Natural killer cell (primary cell): ENCODE data around the gene SLC22A12. TPM values are rescaled to one million over a fixed set of nuclear protein-coding genes. Genes with fewer than 3 reads are reported as not detected.
"Not testable (repeated sequence)": the region's sequence is repeated elsewhere in the genome, so short reads cannot be mapped to it uniquely, and the experiment has no call there.

Experiments
- ATAC-seq, 3 donors: fragments of 150-1000 bp in 2 of 3; fragments of 200-7000 bp in 1 of 3; cut with Tn5 transposase; 1 replicate in 1 of 3; 2 replicates in 2 of 3; pipeline ENCODE4 v1.10.0; 2021; ENCODE audit warnings: mild to moderate bottlenecking in 2 of 3, moderate library complexity in 2 of 3
- DNase-seq, 2 donors: peaks; one replicate each; pipeline versions ENCODE4 v3.0.0 to v3.0.0-alpha.2; 2013 to 2021; ENCODE audit warnings: mixed read lengths in 1 of 2
- H3K27ac ChIP-seq: one replicate; pipeline ENCODE4 v1.5.1; 2013; ENCODE audit warnings: mild to moderate bottlenecking, low read length
- H3K27me3 ChIP-seq: one replicate; pipeline ENCODE4 v1.6.1; 2013; ENCODE audit warnings: low read length; ENCODE audit not compliant: control insufficient read depth, insufficient read depth
- H3K36me3 ChIP-seq: one replicate; pipeline ENCODE4 v1.6.1; 2013; ENCODE audit warnings: low read length; ENCODE audit not compliant: control insufficient read depth, insufficient read depth
- H3K4me1 ChIP-seq: one replicate; pipeline ENCODE4 v1.6.1; 2013; ENCODE audit warnings: low read length; ENCODE audit not compliant: control insufficient read depth, insufficient read depth
- H3K4me3 ChIP-seq: one replicate; pipeline ENCODE4 v1.5.1; 2013; ENCODE audit warnings: low read length
- H3K9me3 ChIP-seq: one replicate; pipeline ENCODE4 v1.6.1; 2013; ENCODE audit warnings: low read length; ENCODE audit not compliant: control insufficient read depth, insufficient read depth
- H3K27ac Mint-ChIP-seq, 2 donors: one replicate each; pipeline ENCODE4 v1.8.0; 2022; ENCODE audit warnings: mild to moderate bottlenecking in 2 of 2, mixed read lengths in 2 of 2, moderate library complexity in 1 of 2
- H3K27me3 Mint-ChIP-seq, 2 donors: one replicate each; pipeline ENCODE4 v1.8.0; 2022; ENCODE audit warnings: low read depth in 2 of 2, mixed read lengths in 2 of 2
- H3K36me3 Mint-ChIP-seq: one replicate; pipeline ENCODE4 v1.8.0; 2022; ENCODE audit warnings: mixed read lengths
- H3K4me1 Mint-ChIP-seq, 2 donors: one replicate each; pipeline ENCODE4 v1.8.0; 2022; ENCODE audit warnings: mixed read lengths in 2 of 2
- H3K4me3 Mint-ChIP-seq: one replicate; pipeline ENCODE4 v1.8.0; 2022; ENCODE audit warnings: mild to moderate bottlenecking, moderate library complexity, mixed read lengths
- H3K9me3 Mint-ChIP-seq, 2 donors: one replicate each; pipeline ENCODE4 v1.8.0; 2022; ENCODE audit warnings: mixed read lengths in 2 of 2
- WGBS: methylation state at CpG from one replicate; pipeline ENCODE4 v1.1.7; 2013; ENCODE audit warnings: missing lambda C conversion rate; ENCODE audit not compliant: insufficient coverage; 5-methylcytosine and 5-hydroxymethylcytosine counted together
- intact Hi-C: fragments of 100-400 bp; cut with micrococcal nuclease; formaldehyde crosslinking; loops from one replicate; pipeline ENCODE4 v1.14.2; 2022
- total RNA-seq, 4 donors: library from RNA; stranded (reverse); fragments of 120-200 nt in 1 of 4; gene quantifications; one replicate each; pipeline versions ENCODE4 v1.2.3 to v1.2.4, GENCODE V29; 2013 to 2022
- TF ChIP-seq, protein P1 (sequence below): fragments of 200-600 bp; IDR thresholded peaks from one replicate; pipeline ENCODE4 v1.8.0; 2022; ENCODE audit warnings: antibody characterized with exemption

The SLC22A12 gene
- total RNA-seq, 3 donors from 2014 or later (not counting 1 experiment from before 2014, with no cell fraction given), result not detected

DNA sequence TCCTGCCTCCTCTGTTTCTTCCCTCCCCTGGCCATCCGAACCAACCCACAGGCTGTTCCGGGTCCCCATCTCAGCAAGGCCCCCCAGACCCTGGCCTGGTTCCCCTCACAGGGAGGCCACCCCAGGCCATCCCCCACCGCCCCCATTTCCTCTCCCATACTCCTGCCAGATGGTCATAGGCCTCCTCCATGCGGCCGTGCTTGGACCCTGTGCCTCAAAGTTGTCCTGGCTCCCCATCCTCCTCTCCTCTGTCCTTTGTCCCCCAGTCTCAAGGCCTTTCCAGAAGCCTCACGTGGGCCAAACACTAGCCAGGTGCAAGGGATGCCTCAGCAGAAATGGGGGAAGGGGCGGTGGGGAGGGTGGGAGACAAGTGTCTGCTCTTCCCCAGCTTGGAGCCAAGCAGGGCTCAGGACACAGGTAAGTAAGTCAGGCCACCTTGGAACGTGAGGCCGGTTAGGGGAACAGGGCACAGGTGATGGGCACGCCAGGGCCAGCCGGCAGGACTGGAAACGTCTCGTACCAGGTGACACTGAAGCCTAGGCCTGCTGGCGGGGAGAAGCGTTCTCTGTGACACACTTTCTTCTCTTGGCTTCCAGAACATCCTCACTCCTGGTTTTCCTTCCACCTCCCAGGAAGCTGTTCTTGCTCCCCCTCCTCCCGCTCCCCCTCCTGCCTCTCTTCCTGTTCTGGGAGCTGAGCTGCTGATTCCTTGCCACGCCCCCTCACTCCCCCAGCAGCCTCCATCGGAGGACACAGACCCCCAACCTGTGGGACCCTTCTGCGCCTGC, 31.5 kb upstream of the SLC22A12 start:
- H3K9me3 Mint-ChIP-seq, result no peaks in the 10 kb centered on the region
- no peaks in the 10 kb centered on the region for H3K36me3 Mint-ChIP-seq
- ATAC-seq (no peak), DNase-seq (no peak)
- H3K27ac Mint-ChIP-seq, result no peak overlapping the region
- peaks cover 0 to 3% of the 10 kb centered on the region in 2 donors for H3K4me1 Mint-ChIP-seq
- Histone ChIP-seq H3K4me1 (no peaks in the 10 kb centered on the region), H3K4me3 (no peak overlapping the region), H3K9me3 (no peaks in the 10 kb centered on the region), H3K27ac (no peak overlapping the region), H3K27me3 (no peaks in the 10 kb centered on the region), H3K36me3 (no peaks in the 10 kb centered on the region)
- TF ChIP-seq, protein P1, sequence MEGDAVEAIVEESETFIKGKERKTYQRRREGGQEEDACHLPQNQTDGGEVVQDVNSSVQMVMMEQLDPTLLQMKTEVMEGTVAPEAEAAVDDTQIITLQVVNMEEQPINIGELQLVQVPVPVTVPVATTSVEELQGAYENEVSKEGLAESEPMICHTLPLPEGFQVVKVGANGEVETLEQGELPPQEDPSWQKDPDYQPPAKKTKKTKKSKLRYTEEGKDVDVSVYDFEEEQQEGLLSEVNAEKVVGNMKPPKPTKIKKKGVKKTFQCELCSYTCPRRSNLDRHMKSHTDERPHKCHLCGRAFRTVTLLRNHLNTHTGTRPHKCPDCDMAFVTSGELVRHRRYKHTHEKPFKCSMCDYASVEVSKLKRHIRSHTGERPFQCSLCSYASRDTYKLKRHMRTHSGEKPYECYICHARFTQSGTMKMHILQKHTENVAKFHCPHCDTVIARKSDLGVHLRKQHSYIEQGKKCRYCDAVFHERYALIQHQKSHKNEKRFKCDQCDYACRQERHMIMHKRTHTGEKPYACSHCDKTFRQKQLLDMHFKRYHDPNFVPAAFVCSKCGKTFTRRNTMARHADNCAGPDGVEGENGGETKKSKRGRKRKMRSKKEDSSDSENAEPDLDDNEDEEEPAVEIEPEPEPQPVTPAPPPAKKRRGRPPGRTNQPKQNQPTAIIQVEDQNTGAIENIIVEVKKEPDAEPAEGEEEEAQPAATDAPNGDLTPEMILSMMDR, result no peak
- H3K4me3 Mint-ChIP-seq, result no peak overlapping the region
- WGBS, result 89% methylated on average over 19 of the region's 19 CpGs
- H3K27me3 Mint-ChIP-seq, result peaks cover 0 to 4% of the 10 kb centered on the region in 2 donors
- intact Hi-C loops, result no loop called here

DNA sequence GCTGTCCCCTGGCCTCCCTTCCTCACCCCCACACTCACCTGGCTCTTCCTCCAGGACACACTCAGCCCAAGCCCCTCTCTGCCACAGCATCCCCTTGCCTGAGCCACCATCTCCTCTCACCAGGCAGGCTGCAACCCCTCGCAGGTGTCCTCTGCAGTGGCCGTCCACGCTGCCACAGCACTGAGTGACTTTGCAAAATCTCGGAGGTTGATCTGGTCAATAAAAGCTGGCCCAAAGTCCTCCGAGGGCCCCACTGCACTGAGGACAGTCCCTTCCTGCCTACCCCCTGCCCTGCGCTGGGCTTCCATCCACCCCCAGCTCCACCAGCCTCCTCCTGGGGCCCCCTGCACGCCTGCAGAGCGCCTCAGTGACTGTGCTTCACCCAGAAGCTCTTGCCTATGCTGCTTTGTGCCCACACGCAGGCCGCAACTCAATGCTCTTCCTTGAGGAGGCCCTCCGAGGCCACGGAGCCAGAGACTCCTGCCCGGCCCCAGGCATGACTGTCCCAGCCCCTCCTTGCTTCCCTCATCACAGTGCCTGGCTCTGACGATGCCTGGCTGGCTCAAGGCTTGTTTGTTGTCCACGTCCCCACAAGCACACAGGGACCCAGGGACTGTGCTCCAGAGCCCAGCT, 30.8 kb upstream of the SLC22A12 start:
- Mint-ChIP-seq H3K4me1 (peaks cover 0 to 6% of the 10 kb centered on the region in 2 donors), H3K27ac (no peak overlapping the region), H3K27me3 (peaks cover 0 to 4% of the 10 kb centered on the region in 2 donors), H3K9me3 (no peaks in the 10 kb centered on the region), H3K4me3 (no peak overlapping the region), H3K36me3 (no peaks in the 10 kb centered on the region)
- TF ChIP-seq, protein P1, result no peak
- no peaks in the 10 kb centered on the region for H3K4me1 ChIP-seq
- whole genome bisulfite sequencing, result 72% methylated on average over 15 of the region's 15 CpGs
- no peak overlapping the region for H3K4me3 ChIP-seq
- H3K9me3 ChIP-seq, result no peaks in the 10 kb centered on the region
- DNase-seq (no peak), ATAC-seq (no peak)
- H3K27ac ChIP-seq, result no peak overlapping the region
- intact Hi-C loops, result no loop called here
- H3K27me3 ChIP-seq, result no peaks in the 10 kb centered on the region
- no peaks in the 10 kb centered on the region for H3K36me3 ChIP-seq

DNA sequence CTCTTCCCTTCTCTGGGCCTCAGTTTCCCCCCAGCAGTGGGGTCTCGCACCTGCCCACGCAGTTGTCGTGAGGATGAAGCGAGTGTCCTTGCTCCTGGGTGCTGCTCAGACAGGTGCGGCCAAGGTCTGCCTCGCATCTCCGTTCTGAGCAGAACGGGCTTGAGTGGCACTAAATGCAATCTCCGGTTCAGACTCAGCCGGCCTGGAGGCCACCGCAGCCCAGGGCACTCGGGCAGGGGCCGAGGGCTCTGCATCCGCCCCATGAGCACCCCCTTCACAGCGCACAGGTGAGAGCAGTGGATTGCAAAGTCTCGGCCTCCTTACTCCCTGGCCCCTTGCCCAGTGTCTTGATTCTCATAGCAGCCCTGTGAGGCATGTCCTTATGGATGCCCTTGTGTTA, 30.1 kb upstream of the SLC22A12 start:
- DNase-seq (no peak), ATAC-seq (no peak)
- Histone ChIP-seq H3K4me3 (no peak overlapping the region), H3K27me3 (no peaks in the 10 kb centered on the region), H3K27ac (no peak overlapping the region), H3K4me1 (no peaks in the 10 kb centered on the region), H3K36me3 (no peaks in the 10 kb centered on the region), H3K9me3 (no peaks in the 10 kb centered on the region)
- Mint-ChIP-seq H3K36me3 (no peaks in the 10 kb centered on the region), H3K27me3 (peaks cover 0 to 4% of the 10 kb centered on the region in 2 donors), H3K4me1 (peaks cover 0 to 6% of the 10 kb centered on the region in 2 donors), H3K4me3 (no peak overlapping the region), H3K9me3 (no peaks in the 10 kb centered on the region), H3K27ac (no peak overlapping the region)
- intact Hi-C loops, result no loop called here
- 91% methylated on average over 16 of the region's 16 CpGs for WGBS
- TF ChIP-seq, protein P1, result no peak

DNA sequence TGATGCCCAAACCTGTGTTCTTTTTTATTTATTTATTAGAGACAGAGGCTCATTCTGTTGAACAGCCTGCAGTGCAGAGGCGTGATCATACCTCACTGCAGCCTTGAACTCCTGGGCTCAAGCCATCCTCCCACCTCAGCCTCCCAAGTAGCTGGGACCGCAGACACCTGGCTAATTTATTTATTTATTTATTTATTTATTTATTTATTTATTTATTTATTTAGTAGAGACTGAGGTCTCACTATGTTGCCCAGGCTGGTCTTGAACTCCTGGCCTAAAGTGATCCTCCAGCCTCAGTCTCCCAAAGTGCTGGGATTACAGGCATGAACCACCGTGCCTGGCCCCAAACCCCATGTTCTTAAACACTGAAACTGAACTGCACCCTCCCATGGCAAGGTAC, 29.6 kb upstream of the SLC22A12 start:
- DNase-seq, H3K4me1 ChIP-seq, H3K27me3 ChIP-seq, H3K27ac Mint-ChIP-seq, H3K36me3 Mint-ChIP-seq, ATAC-seq, H3K36me3 ChIP-seq, H3K9me3 Mint-ChIP-seq, H3K4me1 Mint-ChIP-seq, H3K27ac ChIP-seq, intact Hi-C loops, H3K9me3 ChIP-seq, H3K4me3 ChIP-seq, H3K4me3 Mint-ChIP-seq, H3K27me3 Mint-ChIP-seq: not testable (repeated sequence)
- WGBS, result 98% methylated on average over 2 of the region's 3 CpGs
